HEK293 (cell line): ENCODE measurements around the gene ATP2A3.
"Not testable (repeated sequence)": the region's sequence is repeated elsewhere in the genome, so short reads cannot be mapped to it uniquely, and the experiment has no call there.

Experiments used
- CTCF ChIA-PET: fragments of 350-600 bp; formaldehyde crosslinking; extraction: SDS; loops from one replicate; lab custom pipeline; 2021; ENCODE audit warnings: antibody characterized with exemption; lab: Yijun Ruan, JAX
- POLR2A ChIA-PET: fragments of 300-600 bp; formaldehyde crosslinking; extraction: SDS; loops from one replicate; lab custom pipeline; 2020; ENCODE audit warnings: antibody characterized with exemption, inconsistent platforms; lab: Yijun Ruan, JAX
- H3K27ac ChIP-seq: fragments of 200-500 bp; sonication (Bioruptor generic); 2 replicates; pipeline ENCODE4 v1.5.1; 2014; ENCODE audit warnings: low read depth, low read length, control low read depth, inconsistent platforms; ENCODE audit errors: extremely low read depth
- H3K36me3 ChIP-seq, 2 experiments: fragments of 200-500 bp in 1 of 2; sonication (Bioruptor generic) in 1 of 2; 1 replicate in 1 of 2; 2 replicates in 1 of 2; pipeline ENCODE4 v1.5.1; 2014 to 2017; ENCODE audit warnings: inconsistent platforms in 2 of 2, low read length in 2 of 2; ENCODE audit not compliant: control insufficient read depth in 2 of 2, insufficient read depth in 1 of 2
- H3K4me1 ChIP-seq: fragments of 200-500 bp; sonication (Bioruptor generic); 2 replicates; pipeline ENCODE4 v1.5.1; 2014; ENCODE audit warnings: mild to moderate bottlenecking, low read length, inconsistent platforms; ENCODE audit not compliant: control insufficient read depth, insufficient read depth
- H3K4me3 ChIP-seq: 2 replicates; pipeline ENCODE4 v1.5.1; 2011; ENCODE audit warnings: low read depth, mild to moderate bottlenecking, control low read depth, low read length, moderate library complexity
- H3K9me3 ChIP-seq: fragments of 200-500 bp; sonication (Bioruptor generic); 2 replicates; pipeline ENCODE4 v1.5.1; 2014; ENCODE audit warnings: low read depth, low read length, inconsistent platforms; ENCODE audit not compliant: control insufficient read depth, insufficient read depth
- HOXA7 ChIP-seq: sonication (generic); formaldehyde crosslinking; IDR thresholded peaks from 2 replicates; pipeline ENCODE4 v1.8.1; 2022; ENCODE audit warnings: missing genetic modification reagents, borderline replicate concordance
- PATZ1 ChIP-seq: fragments of 450-650 bp; formaldehyde crosslinking; IDR thresholded peaks from 2 replicates; pipeline ENCODE4 v1.5.1; 2016; ENCODE audit warnings: missing biosample characterization, missing genetic modification characterization
- YY2 ChIP-seq: fragments of 450-650 bp; formaldehyde crosslinking; IDR thresholded peaks from 2 replicates; pipeline ENCODE4 v1.5.1; 2016; ENCODE audit warnings: missing biosample characterization, missing genetic modification characterization
- ZBTB7A ChIP-seq: fragments of 450-650 bp; formaldehyde crosslinking; IDR thresholded peaks from 2 replicates; pipeline ENCODE4 v1.5.1; 2016; ENCODE audit warnings: low read depth, missing biosample characterization, missing genetic modification characterization
- ZNF19 ChIP-seq: fragments of 450-650 bp; formaldehyde crosslinking; IDR thresholded peaks from 2 replicates; pipeline ENCODE4; 2016; ENCODE audit warnings: missing biosample characterization, missing genetic modification characterization, low read depth
- ZNF214 ChIP-seq: fragments of 450-650 bp; formaldehyde crosslinking; IDR thresholded peaks from 2 replicates; pipeline ENCODE4 v1.5.1; 2017; ENCODE audit warnings: missing biosample characterization, mild to moderate bottlenecking, missing genetic modification characterization, borderline replicate concordance
- ZNF274 ChIP-seq, 2 experiments: fragments of 200-500 bp in 1 of 2; fragments of 450-650 bp in 1 of 2; sonication (Bioruptor generic) in 1 of 2; formaldehyde crosslinking in 1 of 2; IDR thresholded peaks; 2 replicates each; pipeline versions ENCODE4 v1.5.1 to v1.6.1; 2014 to 2016; ENCODE audit warnings: borderline replicate concordance in 1 of 2, inconsistent platforms in 1 of 2, low read length in 1 of 2, missing biosample characterization in 1 of 2, missing genetic modification characterization in 1 of 2
- ZNF280C ChIP-seq: fragments of 450-650 bp; formaldehyde crosslinking; IDR thresholded peaks from 2 replicates; pipeline ENCODE4 v1.5.1; 2016; ENCODE audit warnings: missing biosample characterization, missing genetic modification characterization
- ZNF366 ChIP-seq: fragments of 450-650 bp; formaldehyde crosslinking; conservative IDR thresholded peaks from 2 replicates; pipeline ENCODE4 v1.5.1; 2016; ENCODE audit warnings: missing biosample characterization, missing genetic modification characterization
- ZNF621 ChIP-seq: fragments of 450-650 bp; formaldehyde crosslinking; IDR thresholded peaks from 2 replicates; pipeline ENCODE4 v1.5.1; 2017; ENCODE audit warnings: missing biosample characterization, missing genetic modification characterization
- ZNF777 ChIP-seq: fragments of 450-650 bp; formaldehyde crosslinking; IDR thresholded peaks from 2 replicates; pipeline ENCODE4 v1.5.1; 2017; ENCODE audit warnings: missing biosample characterization, missing genetic modification characterization, borderline replicate concordance

Gene ATP2A3

GRCh38 chr17:3992370-3992769 is 28.1 kb upstream of the ATP2A3 start:
- TF ChIP-seq ZNF274 (IDR thresholded peaks at IDR 0.05; ENCODE audit: low read length) (no peak), ZNF274 (tag by site-specific recombination; IDR thresholded peaks at IDR 0.05; ENCODE audit: borderline replicate concordance) (no peak), ZNF621 (tag by site-specific recombination) (no peak), ZNF777 (tag by site-specific recombination) (no peak), ZNF214 (tag by site-specific recombination) (no peak), ZBTB7A (no peak), ZNF19 (no peak), YY2 (no peak), PATZ1 (no peak), ZNF280C (tag by site-specific recombination) (no peak)
- TF ChIP-seq, all 188 proteins: peak for 0
- H3K4me3 ChIP-seq = no peak overlapping the region
- H3K27ac ChIP-seq = no peak overlapping the region
- ChIA-PET POLR2A (no interaction called here), CTCF (interaction anchor here (0.9 to 1.7 kb wide), 3 partner anchors 13 to 146 kb away, joined by 3 to 8 read pairs (median 4); no protein-coding TSS in a partner anchor)
- H3K4me1 ChIP-seq = no peaks in the 10 kb centered on the region
- no peaks in the 10 kb centered on the region for H3K36me3 ChIP-seq
- H3K9me3 ChIP-seq = no peaks in the 10 kb centered on the region

GRCh38 chr17:3991699-3992098 is 27.5 kb upstream of the ATP2A3 start:
- H3K4me1 ChIP-seq, H3K4me3 ChIP-seq, H3K36me3 ChIP-seq, H3K27ac ChIP-seq, POLR2A ChIA-PET, H3K9me3 ChIP-seq: not testable (repeated sequence)
- CTCF ChIA-PET = interaction anchor here (0.6 to 0.9 kb wide), 3 partner anchors 14 to 126 kb away, joined by 3 to 4 read pairs (median 4); no protein-coding TSS in a partner anchor
- TF ChIP-seq ZNF366 = peak; percentile 76

GRCh38 chr17:3990386-3991127 is 26.3 kb upstream of the ATP2A3 start:
- Histone ChIP-seq H3K36me3 (no peaks in the 10 kb centered on the region), H3K4me1 (no peaks in the 10 kb centered on the region), H3K9me3 (no peaks in the 10 kb centered on the region), H3K27ac (no peak overlapping the region), H3K4me3 (no peak overlapping the region)
- TF ChIP-seq HOXA7 = no peak
- peak; percentile 83 for TF ChIP-seq ZNF366
- POLR2A ChIA-PET = no interaction called here
- CTCF ChIA-PET = interaction anchor here (0.8 to 1.5 kb wide), 4 partner anchors 10 to 76 kb away, joined by 3 to 5 read pairs (median 4); no protein-coding TSS in a partner anchor
